ENCODE measurements around the gene MYH10.

Gene MYH10

DNA sequence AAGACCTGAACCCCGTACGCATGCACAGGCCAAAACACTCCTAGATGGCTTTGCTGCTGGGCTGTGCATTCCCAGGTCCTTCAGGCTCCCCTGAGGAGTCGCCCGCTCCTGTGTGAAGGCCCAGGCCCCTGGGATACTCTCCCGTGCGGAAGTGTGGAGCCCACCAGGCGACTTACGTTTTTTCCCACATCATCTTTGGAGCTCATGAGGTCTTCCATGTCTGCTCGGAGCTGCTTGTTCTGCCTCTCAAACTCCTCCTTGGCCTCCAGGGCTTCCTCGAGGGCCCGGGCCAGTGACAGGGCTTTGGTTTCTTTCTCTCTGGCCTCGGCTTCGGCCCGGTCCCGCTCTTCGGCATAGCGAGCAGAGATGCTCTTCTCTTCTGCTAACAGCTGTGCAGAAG lies 138.4 kb downstream of the MYH10 start:
- Mint-ChIP-seq H3K36me3 (ENCODE audit: insufficient read depth) (peaks cover 11% of the 10 kb centered on the region), H3K27ac (ENCODE audit: low read depth) (no peak overlapping the region), H3K9me3 (no peaks in the 10 kb centered on the region), H3K4me3 (no peak overlapping the region), H3K4me1 (no peaks in the 10 kb centered on the region), H3K27me3 (no peaks in the 10 kb centered on the region)
- DNase-seq (ENCODE audit: low spot score in 2 of 2) (no peak), ATAC-seq (replicated peaks; ENCODE audit: extremely low read depth, poor library complexity, severe bottlenecking) (no peak)

- Mint-ChIP-seq H3K27ac (ENCODE audit: low read depth) (no peak overlapping the region), H3K9me3 (no peaks in the 10 kb centered on the region), H3K4me1 (no peaks in the 10 kb centered on the region), H3K4me3 (no peak overlapping the region), H3K36me3 (ENCODE audit: insufficient read depth) (peaks cover 12% of the 10 kb centered on the region), H3K27me3 (no peaks in the 10 kb centered on the region)
- ATAC-seq (replicated peaks; ENCODE audit: extremely low read depth, poor library complexity, severe bottlenecking): no peak
- DNase-seq (ENCODE audit: low spot score in 2 of 2): no peak
Observed at GRCh38 chr17:8490256-8491023, 140.1 kb downstream of the MYH10 start.

GRCh38 chr17:8489841-8490240 lies 140.7 kb downstream of the MYH10 start:
- H3K27ac Mint-ChIP-seq (ENCODE audit: low read depth): no peak overlapping the region
- no peaks in the 10 kb centered on the region for H3K27me3 Mint-ChIP-seq
- DNase-seq (ENCODE audit: low spot score in 2 of 2) (no peak), ATAC-seq (replicated peaks; ENCODE audit: extremely low read depth, poor library complexity, severe bottlenecking) (no peak)
- H3K36me3 Mint-ChIP-seq (ENCODE audit: insufficient read depth): peaks cover 12% of the 10 kb centered on the region
- H3K9me3 Mint-ChIP-seq: no peaks in the 10 kb centered on the region
- H3K4me1 Mint-ChIP-seq: no peaks in the 10 kb centered on the region
- H3K4me3 Mint-ChIP-seq: no peak overlapping the region

DNA sequence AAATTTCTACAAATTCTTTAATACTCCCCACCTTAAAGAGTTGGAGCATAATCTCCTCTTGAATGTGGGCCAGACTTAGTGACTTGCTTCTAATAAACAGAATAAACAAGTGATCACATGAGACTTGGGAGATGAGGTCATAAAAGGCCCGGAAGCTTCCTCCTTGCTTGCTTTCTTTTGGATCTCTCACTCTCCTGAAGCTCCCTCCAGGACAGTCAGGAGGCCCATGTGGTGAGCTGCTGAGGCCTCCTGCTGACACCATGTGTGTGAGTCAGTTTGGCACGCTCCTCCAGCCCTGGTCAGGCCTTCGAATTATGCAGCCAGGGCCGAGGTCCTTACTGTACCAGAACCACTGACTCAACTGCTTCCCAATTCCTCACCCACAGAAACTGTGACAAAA lies 141.6 kb downstream of the MYH10 start:
- no peak overlapping the region for H3K27ac Mint-ChIP-seq (ENCODE audit: low read depth)
- no peak overlapping the region for H3K4me3 Mint-ChIP-seq
- H3K9me3 Mint-ChIP-seq: no peaks in the 10 kb centered on the region
- DNase-seq (ENCODE audit: low spot score in 2 of 2) (no peak), ATAC-seq (replicated peaks; ENCODE audit: extremely low read depth, poor library complexity, severe bottlenecking) (no peak)
- no peaks in the 10 kb centered on the region for H3K27me3 Mint-ChIP-seq
- H3K36me3 Mint-ChIP-seq (ENCODE audit: insufficient read depth): peaks cover 12% of the 10 kb centered on the region
- no peaks in the 10 kb centered on the region for H3K4me1 Mint-ChIP-seq

GRCh38 chr17:8488491-8488890 lies 142.0 kb downstream of the MYH10 start:
- no peaks in the 10 kb centered on the region for H3K27me3 Mint-ChIP-seq
- ATAC-seq (replicated peaks; ENCODE audit: extremely low read depth, poor library complexity, severe bottlenecking): no peak
- no peaks in the 10 kb centered on the region for H3K4me1 Mint-ChIP-seq
- peaks cover 12% of the 10 kb centered on the region for H3K36me3 Mint-ChIP-seq (ENCODE audit: insufficient read depth)
- no peaks in the 10 kb centered on the region for H3K9me3 Mint-ChIP-seq
- H3K27ac Mint-ChIP-seq (ENCODE audit: low read depth): no peak overlapping the region
- DNase-seq (ENCODE audit: low spot score in 2 of 2): no peak
- H3K4me3 Mint-ChIP-seq: no peak overlapping the region

GRCh38 chr17:8487743-8488142 lies 142.8 kb downstream of the MYH10 start:
- no peak for DNase-seq (ENCODE audit: low spot score in 2 of 2)
- H3K27me3 Mint-ChIP-seq: no peaks in the 10 kb centered on the region
- H3K27ac Mint-ChIP-seq (ENCODE audit: low read depth): no peak overlapping the region
- no peak for ATAC-seq (replicated peaks; ENCODE audit: extremely low read depth, poor library complexity, severe bottlenecking)
- H3K9me3 Mint-ChIP-seq: no peaks in the 10 kb centered on the region
- peaks cover 12% of the 10 kb centered on the region for H3K36me3 Mint-ChIP-seq (ENCODE audit: insufficient read depth)
- H3K4me1 Mint-ChIP-seq: no peaks in the 10 kb centered on the region
- H3K4me3 Mint-ChIP-seq: no peak overlapping the region

DNA sequence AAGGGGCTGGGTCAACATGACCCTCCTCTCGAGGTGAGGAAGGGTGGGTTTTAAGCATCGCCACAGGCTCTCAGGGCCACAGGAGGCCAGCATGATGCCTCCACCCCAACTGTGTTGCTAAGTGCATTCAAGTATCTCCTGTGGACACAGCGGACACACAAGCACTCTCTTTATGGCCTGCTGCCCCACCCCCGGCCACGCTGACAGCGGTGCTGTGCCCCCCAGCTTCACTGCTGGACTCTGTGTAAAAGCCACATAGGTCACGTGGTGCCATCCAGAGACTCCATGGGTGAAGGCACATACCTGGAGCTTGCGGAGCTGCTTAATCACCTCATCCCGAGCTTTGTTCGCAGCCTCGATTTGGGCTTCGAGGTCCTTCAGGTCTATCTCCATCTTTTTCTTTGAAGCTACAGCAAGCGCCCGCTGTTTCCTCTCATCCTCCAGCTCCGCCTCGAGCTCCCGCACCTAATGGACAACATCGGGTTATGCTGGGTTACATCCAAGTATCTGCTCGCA lies 143.3 kb downstream of the MYH10 start:
- no peaks in the 10 kb centered on the region for H3K4me1 Mint-ChIP-seq
- no peaks in the 10 kb centered on the region for H3K9me3 Mint-ChIP-seq
- DNase-seq (ENCODE audit: low spot score in 2 of 2): no peak
- peaks cover 14% of the 10 kb centered on the region for H3K36me3 Mint-ChIP-seq (ENCODE audit: insufficient read depth)
- H3K27ac Mint-ChIP-seq (ENCODE audit: low read depth): no peak overlapping the region
- no peak for ATAC-seq (replicated peaks; ENCODE audit: extremely low read depth, poor library complexity, severe bottlenecking)
- H3K4me3 Mint-ChIP-seq: no peak overlapping the region
- no peaks in the 10 kb centered on the region for H3K27me3 Mint-ChIP-seq

DNA sequence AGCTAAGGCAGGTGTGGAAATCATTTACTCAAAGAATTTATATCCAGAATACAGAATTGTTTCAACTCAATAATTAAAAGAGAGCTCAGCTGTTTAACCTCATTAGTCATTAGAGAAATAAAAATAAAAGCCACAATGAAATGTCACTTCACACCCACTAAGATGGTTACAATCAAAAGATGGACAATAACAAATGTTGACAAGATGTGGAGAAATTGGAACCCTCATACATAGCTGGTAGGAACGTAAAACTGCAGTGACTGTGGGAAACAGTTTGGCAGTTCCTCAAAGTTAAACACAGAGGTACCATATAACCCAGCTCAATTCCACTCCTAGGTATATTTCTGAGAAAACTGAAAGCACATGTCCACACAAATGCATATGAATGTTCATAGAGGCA lies 145.0 kb downstream of the MYH10 start:
- ATAC-seq (replicated peaks; ENCODE audit: extremely low read depth, poor library complexity, severe bottlenecking) (no peak), DNase-seq (ENCODE audit: low spot score in 2 of 2) (no peak)
- no peaks in the 10 kb centered on the region for H3K4me1 Mint-ChIP-seq
- no peaks in the 10 kb centered on the region for H3K9me3 Mint-ChIP-seq
- no peak overlapping the region for H3K4me3 Mint-ChIP-seq
- H3K36me3 Mint-ChIP-seq (ENCODE audit: insufficient read depth): peaks cover 14% of the 10 kb centered on the region
- H3K27me3 Mint-ChIP-seq: no peaks in the 10 kb centered on the region
- H3K27ac Mint-ChIP-seq (ENCODE audit: low read depth): no peak overlapping the region

- Mint-ChIP-seq H3K27ac (ENCODE audit: low read depth) (no peak overlapping the region), H3K9me3 (no peaks in the 10 kb centered on the region), H3K36me3 (ENCODE audit: insufficient read depth) (peaks cover 17% of the 10 kb centered on the region), H3K27me3 (no peaks in the 10 kb centered on the region), H3K4me1 (peaks cover 4% of the 10 kb centered on the region), H3K4me3 (no peak overlapping the region)
- ATAC-seq (replicated peaks; ENCODE audit: extremely low read depth, poor library complexity, severe bottlenecking) (no peak), DNase-seq (ENCODE audit: low spot score in 2 of 2) (no peak)
Observed at GRCh38 chr17:8484465-8484864, 146.1 kb downstream of the MYH10 start.

DNA sequence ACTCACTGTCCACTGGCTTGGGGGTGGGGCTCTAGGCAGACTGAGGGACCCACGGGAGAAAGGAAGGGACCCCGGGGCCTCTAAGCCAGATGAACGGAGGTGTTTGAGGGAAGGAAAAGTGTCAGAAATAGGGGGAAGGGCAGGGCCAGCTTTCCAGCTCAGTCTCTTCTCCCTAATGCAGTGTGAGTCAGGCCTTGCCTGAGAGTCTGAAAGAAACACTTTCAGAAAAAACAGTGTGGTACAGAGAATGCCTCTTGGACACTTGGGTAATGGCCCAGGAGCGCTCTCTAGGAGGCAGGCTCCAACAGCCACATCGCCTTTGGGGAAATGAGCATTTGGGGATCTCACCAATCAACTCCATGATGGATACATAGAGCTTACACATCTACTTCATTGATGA lies 148.0 kb downstream of the MYH10 start:
- DNase-seq (ENCODE audit: low spot score in 2 of 2) (no peak), ATAC-seq (replicated peaks; ENCODE audit: extremely low read depth, poor library complexity, severe bottlenecking) (no peak)
- Mint-ChIP-seq H3K9me3 (no peaks in the 10 kb centered on the region), H3K36me3 (ENCODE audit: insufficient read depth) (peaks cover 20% of the 10 kb centered on the region), H3K27me3 (no peaks in the 10 kb centered on the region), H3K4me3 (no peak overlapping the region), H3K27ac (ENCODE audit: low read depth) (no peak overlapping the region), H3K4me1 (peaks cover 4% of the 10 kb centered on the region)

DNA sequence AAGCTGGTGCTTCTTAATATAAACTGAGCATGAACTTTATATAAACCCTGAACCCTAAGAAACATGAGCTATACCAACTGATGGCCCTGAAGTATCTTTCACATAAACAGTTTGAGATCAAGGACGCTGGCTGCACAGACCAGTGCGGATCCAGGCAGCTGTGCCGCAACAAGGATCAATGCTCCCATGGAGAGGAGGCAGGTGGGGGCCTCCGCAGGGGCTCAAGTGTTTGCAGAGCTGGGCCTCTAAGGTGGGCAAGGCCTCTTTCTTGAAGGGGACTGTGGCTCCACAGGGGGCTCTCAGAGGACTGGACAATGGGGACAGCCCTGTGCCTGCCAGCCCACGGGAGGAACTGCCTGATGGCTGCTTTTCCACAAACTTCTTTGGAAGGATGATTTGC lies 148.8 kb downstream of the MYH10 start:
- no peak overlapping the region for H3K27ac Mint-ChIP-seq (ENCODE audit: low read depth)
- H3K27me3 Mint-ChIP-seq: no peaks in the 10 kb centered on the region
- H3K4me1 Mint-ChIP-seq: peaks cover 4% of the 10 kb centered on the region
- H3K4me3 Mint-ChIP-seq: no peak overlapping the region
- H3K9me3 Mint-ChIP-seq: no peaks in the 10 kb centered on the region
- ATAC-seq (replicated peaks; ENCODE audit: extremely low read depth, poor library complexity, severe bottlenecking) (no peak), DNase-seq (ENCODE audit: low spot score in 2 of 2) (no peak)
- peaks cover 20% of the 10 kb centered on the region for H3K36me3 Mint-ChIP-seq (ENCODE audit: insufficient read depth)

DNA sequence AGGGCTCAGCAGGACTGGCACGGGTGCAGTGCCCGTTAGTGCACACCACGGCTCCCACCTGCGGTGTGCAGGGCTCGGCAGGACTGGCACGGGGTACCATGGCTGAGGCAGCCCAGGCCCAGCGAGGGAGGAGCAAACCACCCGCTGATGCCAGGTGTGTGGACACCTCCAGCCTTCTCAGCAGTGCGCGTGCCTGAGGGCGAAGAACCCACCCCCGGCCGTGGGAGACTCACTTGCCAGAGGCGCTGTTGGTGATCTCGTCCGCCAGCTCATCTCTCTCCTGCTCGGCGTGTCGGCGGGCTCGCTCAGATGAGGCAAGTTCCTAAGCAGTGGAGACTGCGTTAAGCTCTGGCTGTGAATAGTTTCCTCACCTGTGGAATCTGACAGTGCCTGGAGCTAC lies 149.4 kb downstream of the MYH10 start:
- peaks cover 20% of the 10 kb centered on the region for H3K36me3 Mint-ChIP-seq (ENCODE audit: insufficient read depth)
- H3K4me1 Mint-ChIP-seq: peaks cover 4% of the 10 kb centered on the region
- no peaks in the 10 kb centered on the region for H3K27me3 Mint-ChIP-seq
- no peak for ATAC-seq (replicated peaks; ENCODE audit: extremely low read depth, poor library complexity, severe bottlenecking)
- DNase-seq (ENCODE audit: low spot score in 2 of 2): no peak
- H3K27ac Mint-ChIP-seq (ENCODE audit: low read depth): no peak overlapping the region
- H3K4me3 Mint-ChIP-seq: no peak overlapping the region
- no peaks in the 10 kb centered on the region for H3K9me3 Mint-ChIP-seq

All from central memory CD8-positive, alpha-beta T cell (primary cell).